H9 (cell line): Measurements from ENCODE around the gene C1orf56. TPM values are rescaled to one million over a fixed set of nuclear protein-coding genes. Genes with fewer than 3 reads are reported as not detected.

ENCODE experiments used
- DNase-seq: peaks from one replicate; pipeline ENCODE4 v3.0.0-alpha.2; 2017
- H2AFZ ChIP-seq: one replicate; pipeline ENCODE4 v1.6.1; 2013; ENCODE audit warnings: mild to moderate bottlenecking, low read length, control low read depth, moderate library complexity
- H2AK5ac ChIP-seq: 2 replicates; pipeline ENCODE4 v1.6.1; 2013; ENCODE audit warnings: low read length, control low read depth, mixed read lengths; ENCODE audit not compliant: insufficient read length
- H2BK120ac ChIP-seq: one replicate; pipeline ENCODE4 v1.6.1; 2013; ENCODE audit warnings: low read depth, mild to moderate bottlenecking, low read length, control low read depth, inconsistent platforms; ENCODE audit not compliant: poor library complexity, severe bottlenecking
- H2BK12ac ChIP-seq: 2 replicates; pipeline ENCODE4 v1.6.1; 2013; ENCODE audit warnings: low read length, control low read depth, mixed read lengths, low read depth; ENCODE audit not compliant: insufficient read length
- H2BK15ac ChIP-seq: 2 replicates; pipeline ENCODE4 v1.6.1; 2013; ENCODE audit warnings: low read depth, low read length, control low read depth
- H2BK20ac ChIP-seq: one replicate; pipeline ENCODE4 v1.6.1; 2013; ENCODE audit warnings: low read depth, mild to moderate bottlenecking, low read length, control low read depth, inconsistent platforms; ENCODE audit not compliant: poor library complexity, severe bottlenecking
- H2BK5ac ChIP-seq: 2 replicates; pipeline ENCODE4 v1.6.1; 2013; ENCODE audit warnings: low read length, control low read depth, mixed read lengths; ENCODE audit not compliant: insufficient read length
- H3K14ac ChIP-seq: 2 replicates; pipeline ENCODE4 v1.6.1; 2013; ENCODE audit warnings: low read length, control low read depth; ENCODE audit not compliant: insufficient read depth
- H3K18ac ChIP-seq: 2 replicates; pipeline ENCODE4 v1.6.1; 2013; ENCODE audit warnings: low read depth, mild to moderate bottlenecking, mixed read lengths, low read length, control low read depth; ENCODE audit not compliant: insufficient read length
- H3K23ac ChIP-seq: 2 replicates; pipeline ENCODE4 v1.6.1; 2013; ENCODE audit warnings: low read length, control low read depth, mixed read lengths, low read depth; ENCODE audit not compliant: insufficient read length
- H3K23me2 ChIP-seq: 2 replicates; pipeline ENCODE4 v1.6.1; 2013; ENCODE audit warnings: low read depth, mild to moderate bottlenecking, mixed read lengths, low read length, control low read depth; ENCODE audit not compliant: insufficient read length, poor library complexity, severe bottlenecking
- H3K27ac ChIP-seq: 2 replicates; pipeline ENCODE4 v1.5.1; 2013; ENCODE audit warnings: low read length, control low read depth, mixed read lengths, low read depth; ENCODE audit not compliant: insufficient read length
- H3K27me3 ChIP-seq: 2 replicates; pipeline ENCODE4 v1.6.1; 2013; ENCODE audit warnings: low read length, control low read depth, inconsistent platforms; ENCODE audit not compliant: insufficient read depth
- H3K4ac ChIP-seq: 2 replicates; pipeline ENCODE4 v1.6.1; 2013; ENCODE audit warnings: low read depth, mild to moderate bottlenecking, control low read depth, inconsistent platforms, low read length, moderate library complexity
- H3K4me1 ChIP-seq: 2 replicates; pipeline ENCODE4 v1.6.1; 2013; ENCODE audit warnings: low read length, control low read depth, inconsistent platforms; ENCODE audit not compliant: insufficient read depth
- H3K4me2 ChIP-seq: 2 replicates; pipeline ENCODE4 v1.6.1; 2013; ENCODE audit warnings: low read length, control low read depth, mixed read lengths; ENCODE audit not compliant: insufficient read length, insufficient read depth
- H3K56ac ChIP-seq: 2 replicates; pipeline ENCODE4 v1.6.1; 2013; ENCODE audit warnings: low read depth, mild to moderate bottlenecking, mixed read lengths, low read length, control low read depth; ENCODE audit not compliant: insufficient read length
- H3K79me1 ChIP-seq: 2 replicates; pipeline ENCODE4 v1.6.1; 2013; ENCODE audit warnings: low read depth, mild to moderate bottlenecking, moderate library complexity, low read length, control low read depth, inconsistent platforms; ENCODE audit not compliant: insufficient read depth, poor library complexity, severe bottlenecking
- H3K79me2 ChIP-seq: 2 replicates; pipeline ENCODE4 v1.6.1; 2013; ENCODE audit warnings: low read length, control low read depth, inconsistent platforms; ENCODE audit not compliant: insufficient read depth
- H3K9ac ChIP-seq: 2 replicates; pipeline ENCODE4 v1.6.1; 2013; ENCODE audit warnings: low read length, control low read depth, mixed read lengths; ENCODE audit not compliant: insufficient read length; ENCODE audit errors: extremely low read depth
- H3K9me3 ChIP-seq: one replicate; pipeline ENCODE4 v1.6.1; 2013; ENCODE audit warnings: low read depth, low read length, inconsistent platforms; ENCODE audit not compliant: control insufficient read depth
- H3T11ph ChIP-seq: one replicate; pipeline ENCODE4 v1.6.1; 2013; ENCODE audit warnings: mild to moderate bottlenecking, low read length, control low read depth, inconsistent platforms
- H4K20me1 ChIP-seq: one replicate; pipeline ENCODE4 v1.6.1; 2013; ENCODE audit not compliant: control insufficient read depth, insufficient read length, insufficient read depth
- H4K5ac ChIP-seq: 2 replicates; pipeline ENCODE4 v1.6.1; 2013; ENCODE audit warnings: low read depth, mild to moderate bottlenecking, mixed read lengths, low read length, control low read depth; ENCODE audit not compliant: insufficient read length
- H4K8ac ChIP-seq: replicated peaks from 2 replicates; pipeline ENCODE4 v1.6.1; 2013; ENCODE audit warnings: low read length, control low read depth, mixed read lengths, low read depth; ENCODE audit not compliant: insufficient read length
- H4K91ac ChIP-seq: 2 replicates; pipeline ENCODE4 v1.6.1; 2013; ENCODE audit warnings: low read depth, mild to moderate bottlenecking, moderate library complexity, mixed read lengths, low read length, control low read depth; ENCODE audit not compliant: insufficient read length
- H3K27ac Mint-ChIP-seq, 3 experiments: 2 replicates in 2 of 3; 3 replicates in 1 of 3; pipeline ENCODE4 v1.8.0; 2020 to 2021; ENCODE audit warnings: mixed read lengths in 3 of 3, mild to moderate bottlenecking in 1 of 3, moderate library complexity in 1 of 3
- H3K27me3 Mint-ChIP-seq: 2 replicates; pipeline ENCODE4 v1.8.0; 2021; ENCODE audit warnings: low read depth, mild to moderate bottlenecking, moderate library complexity, mixed read lengths
- H3K36me3 Mint-ChIP-seq, 3 experiments: 2 replicates in 2 of 3; 3 replicates in 1 of 3; pipeline ENCODE4 v1.8.0; 2020 to 2021; ENCODE audit warnings: low read depth in 3 of 3, mixed read lengths in 3 of 3; ENCODE audit not compliant: insufficient read depth in 1 of 3
- H3K4me1 Mint-ChIP-seq, 2 experiments: 2 replicates each; pipeline ENCODE4 v1.8.0; 2020; ENCODE audit warnings: mixed read lengths in 2 of 2
- H3K4me3 Mint-ChIP-seq, 2 experiments: 2 replicates in 1 of 2; 3 replicates in 1 of 2; pipeline ENCODE4 v1.8.0; 2020 to 2021; ENCODE audit warnings: mild to moderate bottlenecking in 2 of 2, mixed read lengths in 2 of 2, moderate library complexity in 1 of 2
- H3K9me3 Mint-ChIP-seq, 2 experiments: 2 replicates in 1 of 2; 3 replicates in 1 of 2; pipeline ENCODE4 v1.8.0; 2020; ENCODE audit warnings: mild to moderate bottlenecking in 2 of 2, mixed read lengths in 2 of 2, moderate library complexity in 1 of 2
- WGBS: extraction: QIAGEN DNeasy Blood & Tissue Kit; methylation state at CpG from one replicate; pipeline ENCODE4 v1.1.7; 2013; ENCODE audit warnings: missing lambda C conversion rate, low lambda C conversion rate, mixed read lengths; ENCODE audit not compliant: insufficient read length; ENCODE audit errors: extremely low coverage; 5-methylcytosine and 5-hydroxymethylcytosine counted together
- total RNA-seq: library from RNA; stranded (reverse); gene quantifications from 2 replicates; pipeline ENCODE4 v1.2.1, GENCODE V29; 2021
- TF ChIP-seq, protein P1 (sequence below): fragments of 200-600 bp; sonication (generic); conservative IDR thresholded peaks from 3 replicates; pipeline ENCODE4 v1.8.0; 2021; ENCODE audit warnings: antibody characterized with exemption, mild to moderate bottlenecking

The C1orf56 gene
- total RNA-seq, 1 experiment from 2014 or later: 4.8 TPM

DNA sequence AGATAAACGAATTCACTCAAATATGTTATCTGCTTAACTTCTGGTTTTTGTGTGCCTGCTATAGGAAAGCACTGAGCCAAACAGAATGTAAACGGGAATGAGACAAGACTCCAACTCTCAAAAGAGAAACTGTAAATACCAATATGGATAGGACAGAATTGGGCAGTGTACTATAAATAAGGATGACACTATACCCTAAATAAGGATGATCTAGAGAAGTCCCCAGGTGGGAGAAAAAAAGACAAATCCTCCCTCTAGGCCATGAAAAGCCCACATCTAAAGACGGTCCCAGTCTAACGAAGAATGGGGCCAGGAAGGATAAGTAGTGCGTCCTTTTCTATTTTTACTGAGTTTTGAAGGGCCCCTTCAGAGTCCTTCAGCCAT, 21.5 kb downstream of the C1orf56 start:
- no peak overlapping the region for H2BK5ac ChIP-seq
- H2AFZ ChIP-seq: no peak overlapping the region
- no peak overlapping the region for H3K14ac ChIP-seq
- WGBS: no CpG with 5 or more reads among the region's 5 CpGs
- no peak overlapping the region for H3K23ac ChIP-seq
- H4K5ac ChIP-seq: no peak overlapping the region
- H2BK12ac ChIP-seq: no peak overlapping the region
- no peaks in the 10 kb centered on the region for H3K9me3 ChIP-seq
- Mint-ChIP-seq H3K36me3 (peaks cover 13 to 22% (median 20%) of the 10 kb centered on the region in 3 experiments; a peak in 5 of 7 replicates), H3K27ac (peak overlapping the region in 2 of 3 experiments; percentile 34 to 82; a peak in 1 of 7 replicates), H3K4me3 (peak overlapping the region; percentile 97 to 98; a peak in 4 of 5 replicates), H3K27me3 (no peaks in the 10 kb centered on the region), H3K4me1 (peaks cover 16 to 18% of the 10 kb centered on the region in 2 experiments), H3K9me3 (no peaks in the 10 kb centered on the region)
- H3T11ph ChIP-seq: no peak overlapping the region
- no peak overlapping the region for H2BK120ac ChIP-seq
- H4K8ac ChIP-seq: no peak overlapping the region
- H3K79me2 ChIP-seq: peaks cover 3% of the 10 kb centered on the region; the same call in 1 of the 2 replicates
- H3K56ac ChIP-seq: no peak overlapping the region
- no peak overlapping the region for H3K27ac ChIP-seq
- no peak overlapping the region for H3K18ac ChIP-seq
- no peak overlapping the region for H3K9ac ChIP-seq
- no peak overlapping the region for H3K4ac ChIP-seq
- H3K79me1 ChIP-seq: no peaks in the 10 kb centered on the region
- no peaks in the 10 kb centered on the region for H3K23me2 ChIP-seq
- no peak overlapping the region for H2AK5ac ChIP-seq
- TF ChIP-seq, protein P1, sequence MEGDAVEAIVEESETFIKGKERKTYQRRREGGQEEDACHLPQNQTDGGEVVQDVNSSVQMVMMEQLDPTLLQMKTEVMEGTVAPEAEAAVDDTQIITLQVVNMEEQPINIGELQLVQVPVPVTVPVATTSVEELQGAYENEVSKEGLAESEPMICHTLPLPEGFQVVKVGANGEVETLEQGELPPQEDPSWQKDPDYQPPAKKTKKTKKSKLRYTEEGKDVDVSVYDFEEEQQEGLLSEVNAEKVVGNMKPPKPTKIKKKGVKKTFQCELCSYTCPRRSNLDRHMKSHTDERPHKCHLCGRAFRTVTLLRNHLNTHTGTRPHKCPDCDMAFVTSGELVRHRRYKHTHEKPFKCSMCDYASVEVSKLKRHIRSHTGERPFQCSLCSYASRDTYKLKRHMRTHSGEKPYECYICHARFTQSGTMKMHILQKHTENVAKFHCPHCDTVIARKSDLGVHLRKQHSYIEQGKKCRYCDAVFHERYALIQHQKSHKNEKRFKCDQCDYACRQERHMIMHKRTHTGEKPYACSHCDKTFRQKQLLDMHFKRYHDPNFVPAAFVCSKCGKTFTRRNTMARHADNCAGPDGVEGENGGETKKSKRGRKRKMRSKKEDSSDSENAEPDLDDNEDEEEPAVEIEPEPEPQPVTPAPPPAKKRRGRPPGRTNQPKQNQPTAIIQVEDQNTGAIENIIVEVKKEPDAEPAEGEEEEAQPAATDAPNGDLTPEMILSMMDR: no peak
- no peak overlapping the region for H4K91ac ChIP-seq
- H3K4me1 ChIP-seq: no peaks in the 10 kb centered on the region
- DNase-seq: no peak
- no peak overlapping the region for H2BK20ac ChIP-seq
- no peaks in the 10 kb centered on the region for H4K20me1 ChIP-seq
- no peaks in the 10 kb centered on the region for H3K27me3 ChIP-seq
- no peak overlapping the region for H3K4me2 ChIP-seq
- no peak overlapping the region for H2BK15ac ChIP-seq
